ENCODE results near the gene BICD2. TPM values are rescaled to one million over a fixed set of nuclear protein-coding genes. Genes with fewer than 3 reads are reported as not detected.

The BICD2 gene
- total RNA-seq, 1 donor: 40.6 TPM

DNA sequence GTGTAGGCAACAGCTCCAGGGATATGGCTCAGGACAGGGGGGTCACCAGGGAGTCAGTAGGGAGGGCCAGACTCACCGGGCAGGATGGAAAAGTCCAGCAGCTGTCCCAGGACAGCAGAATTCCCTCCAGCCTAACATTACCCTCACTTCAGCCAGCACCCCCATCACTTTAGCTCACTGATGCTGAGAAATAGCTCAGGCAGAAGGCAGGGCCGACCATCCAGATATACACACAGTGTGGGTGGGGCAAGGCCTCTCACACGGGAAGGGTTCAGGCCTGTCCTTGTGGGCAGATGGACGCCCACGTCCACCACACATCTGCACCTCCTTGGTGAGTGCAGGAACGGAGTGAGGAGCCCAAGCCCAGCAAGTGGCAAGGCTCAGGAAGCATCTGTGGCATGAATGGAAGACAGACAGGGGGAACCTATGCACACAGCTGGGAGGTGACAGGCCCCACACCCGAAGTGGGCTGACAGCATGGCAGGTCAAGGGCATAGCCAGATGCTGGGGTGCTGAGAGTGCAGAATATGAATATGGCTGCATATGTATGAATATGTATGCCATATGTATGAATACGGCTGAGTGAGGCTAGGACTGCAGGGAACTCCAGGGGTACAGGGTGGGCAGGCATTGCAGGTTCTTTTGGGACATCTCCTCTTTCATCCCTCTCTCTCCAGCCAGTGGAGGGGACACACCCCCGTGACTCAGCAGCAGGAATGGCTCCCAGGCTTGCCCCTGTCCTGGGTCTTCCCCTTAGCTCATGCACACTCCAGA lies 17.0 kb downstream of the BICD2 start:
- TF ChIP-seq, protein P1, sequence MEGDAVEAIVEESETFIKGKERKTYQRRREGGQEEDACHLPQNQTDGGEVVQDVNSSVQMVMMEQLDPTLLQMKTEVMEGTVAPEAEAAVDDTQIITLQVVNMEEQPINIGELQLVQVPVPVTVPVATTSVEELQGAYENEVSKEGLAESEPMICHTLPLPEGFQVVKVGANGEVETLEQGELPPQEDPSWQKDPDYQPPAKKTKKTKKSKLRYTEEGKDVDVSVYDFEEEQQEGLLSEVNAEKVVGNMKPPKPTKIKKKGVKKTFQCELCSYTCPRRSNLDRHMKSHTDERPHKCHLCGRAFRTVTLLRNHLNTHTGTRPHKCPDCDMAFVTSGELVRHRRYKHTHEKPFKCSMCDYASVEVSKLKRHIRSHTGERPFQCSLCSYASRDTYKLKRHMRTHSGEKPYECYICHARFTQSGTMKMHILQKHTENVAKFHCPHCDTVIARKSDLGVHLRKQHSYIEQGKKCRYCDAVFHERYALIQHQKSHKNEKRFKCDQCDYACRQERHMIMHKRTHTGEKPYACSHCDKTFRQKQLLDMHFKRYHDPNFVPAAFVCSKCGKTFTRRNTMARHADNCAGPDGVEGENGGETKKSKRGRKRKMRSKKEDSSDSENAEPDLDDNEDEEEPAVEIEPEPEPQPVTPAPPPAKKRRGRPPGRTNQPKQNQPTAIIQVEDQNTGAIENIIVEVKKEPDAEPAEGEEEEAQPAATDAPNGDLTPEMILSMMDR (IDR thresholded peaks at IDR 0.05; ENCODE audit: insufficient read depth, low read depth, low read length): no peak
- H3K4me3 ChIP-seq (ENCODE audit: low read depth, low read length): no peak overlapping the region
- DNase-seq (ENCODE audit: low read depth): no peak

DNA sequence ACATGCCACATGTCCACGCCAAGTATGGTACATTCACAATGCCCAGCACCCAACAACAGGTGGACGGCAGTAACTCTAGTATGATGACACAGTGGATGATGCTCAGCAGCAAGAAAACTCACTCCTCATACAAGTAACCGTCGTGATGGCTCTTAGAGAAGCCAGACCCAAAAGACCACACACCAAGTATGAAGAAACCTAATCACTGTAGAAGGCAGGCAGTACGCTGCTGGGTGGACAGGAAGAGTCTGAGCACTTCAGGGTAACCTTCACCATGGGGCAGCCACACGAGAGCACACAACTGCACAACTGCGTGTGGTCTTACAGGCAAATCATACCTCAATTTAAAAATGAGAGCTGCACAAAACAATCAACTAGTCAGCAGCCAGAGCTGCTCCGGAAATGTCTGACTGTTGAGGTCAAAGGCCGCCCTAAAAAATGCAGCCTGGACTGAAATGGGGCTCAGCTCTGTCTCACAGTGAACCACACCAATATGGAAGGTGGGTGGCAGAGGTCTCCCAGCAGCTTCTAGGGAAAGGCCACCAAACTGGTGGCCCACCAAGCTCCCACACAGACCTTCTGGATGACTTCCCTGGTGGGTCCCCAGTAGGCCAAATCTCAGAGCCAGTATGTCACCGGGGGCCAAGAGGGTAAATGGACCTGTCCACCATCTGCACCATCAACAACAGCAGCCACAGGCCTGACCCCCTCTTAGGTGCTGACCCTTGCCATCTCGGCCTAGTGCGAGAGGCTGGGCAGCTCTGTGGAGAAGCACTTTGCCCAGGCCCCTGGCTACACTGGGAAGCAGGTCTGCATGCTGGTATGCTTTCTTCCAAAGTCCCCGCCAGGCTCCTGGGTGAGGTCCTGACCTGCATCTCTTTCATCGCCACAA lies 17.8 kb downstream of the BICD2 start:
- no peak overlapping the region for H3K4me3 ChIP-seq (ENCODE audit: low read depth, low read length)
- peak; percentile 49 for DNase-seq (ENCODE audit: low read depth)
- TF ChIP-seq, protein P1 (IDR thresholded peaks at IDR 0.05; ENCODE audit: insufficient read depth, low read depth, low read length): no peak

DNA sequence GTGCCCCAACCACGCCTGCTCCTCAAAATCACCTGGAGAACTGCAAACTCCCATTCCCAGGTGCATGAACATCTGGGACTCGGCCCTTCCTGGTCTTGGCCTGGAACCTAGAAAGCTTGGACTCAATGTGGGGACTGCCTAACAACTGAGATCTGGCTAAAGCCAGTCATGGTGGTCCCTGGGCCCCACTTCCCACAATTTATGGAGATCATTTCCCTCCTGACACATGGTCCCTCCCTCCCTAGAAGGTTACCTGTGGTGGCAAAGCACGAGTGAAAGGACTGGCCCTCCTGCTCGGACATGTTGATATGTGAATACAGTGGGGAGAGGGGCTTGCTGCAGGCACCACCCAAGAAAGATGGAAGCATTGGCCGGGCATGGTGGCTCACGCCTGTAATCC lies 18.8 kb downstream of the BICD2 start:
- DNase-seq (ENCODE audit: low read depth): no peak
- TF ChIP-seq, protein P1 (IDR thresholded peaks at IDR 0.05; ENCODE audit: insufficient read depth, low read depth, low read length): no peak

DNA sequence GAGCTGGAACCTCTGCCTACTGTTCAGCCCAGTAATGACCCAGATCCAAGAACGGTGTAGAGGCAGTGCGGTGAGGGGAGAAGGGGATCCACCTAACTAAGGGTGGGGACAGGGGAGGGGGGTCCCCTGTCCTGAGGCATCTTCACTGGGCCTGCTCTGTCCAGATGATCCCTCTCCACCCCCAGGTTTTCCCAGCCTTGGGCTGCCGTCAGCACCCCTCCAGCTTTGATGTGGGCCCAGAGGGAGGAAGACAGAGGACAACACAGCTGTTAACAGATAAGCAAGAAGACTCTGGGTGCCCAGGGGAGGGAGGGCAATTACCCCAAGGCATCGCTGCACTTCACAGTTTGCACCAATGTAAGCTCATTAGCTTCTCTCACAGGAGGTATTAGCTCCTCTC lies 19.3 kb downstream of the BICD2 start:
- TF ChIP-seq, protein P1 (IDR thresholded peaks at IDR 0.05; ENCODE audit: insufficient read depth, low read depth, low read length): no peak
- no peak overlapping the region for H3K4me3 ChIP-seq (ENCODE audit: low read depth, low read length)
- DNase-seq (ENCODE audit: low read depth): no peak

More for the DNA sequence above, 18.8 kb downstream of the BICD2 start:
- no peak overlapping the region for H3K4me3 ChIP-seq (ENCODE audit: low read depth, low read length)

DNA sequence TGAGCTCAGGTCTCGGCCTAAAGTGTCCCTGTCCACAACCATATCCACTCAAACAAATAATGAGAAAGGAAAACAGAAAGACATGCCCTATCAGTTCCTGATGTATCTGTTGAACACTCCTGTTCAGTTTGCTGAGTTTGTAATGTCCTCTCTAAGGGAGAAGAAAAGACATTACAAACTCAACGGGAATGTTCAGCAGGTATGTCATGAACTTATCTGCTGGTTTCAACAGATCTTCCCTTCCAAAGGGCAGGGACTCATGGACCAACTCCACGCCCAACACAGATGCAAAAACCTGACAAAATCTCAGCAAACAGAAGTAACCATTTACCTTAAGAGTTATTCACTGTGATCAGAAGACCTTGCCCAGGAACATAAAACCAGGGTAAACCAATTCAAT lies 23.7 kb downstream of the BICD2 start:
- TF ChIP-seq, protein P1 (IDR thresholded peaks at IDR 0.05; ENCODE audit: insufficient read depth, low read depth, low read length): no peak
- no peak overlapping the region for H3K4me3 ChIP-seq (ENCODE audit: low read depth, low read length)
- no peak for DNase-seq (ENCODE audit: low read depth)

DNA sequence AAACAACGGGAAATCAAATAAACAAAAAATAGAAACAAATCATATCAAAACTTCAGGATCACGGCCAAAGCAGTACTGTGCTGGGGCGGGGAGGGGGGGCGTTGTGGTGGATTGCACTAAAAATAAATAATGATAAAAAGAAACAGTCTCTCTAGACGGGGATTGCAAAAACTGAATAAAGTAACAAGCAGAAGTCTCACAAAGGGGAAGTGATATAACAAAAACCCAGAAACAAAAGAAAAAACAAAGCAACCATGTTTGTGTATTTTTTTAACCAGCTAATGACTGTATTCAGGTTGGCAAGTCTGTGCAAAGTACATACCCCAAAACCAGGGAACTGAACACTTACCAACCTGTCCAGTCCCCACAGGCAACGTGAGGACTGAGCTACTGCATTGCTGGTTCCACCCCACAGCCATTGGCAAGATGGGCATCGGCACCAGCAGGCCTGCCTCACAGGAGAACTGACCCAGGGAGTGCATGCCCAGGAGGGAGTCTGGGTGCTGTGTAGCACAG lies 24.1 kb downstream of the BICD2 start:
- TF ChIP-seq, protein P1 (IDR thresholded peaks at IDR 0.05; ENCODE audit: insufficient read depth, low read depth, low read length): no peak
- no peak overlapping the region for H3K4me3 ChIP-seq (ENCODE audit: low read depth, low read length)
- no peak for DNase-seq (ENCODE audit: low read depth)

Data from fibroblast of villous mesenchyme (primary cell).